Measurements from ENCODE around the gene CCDC88C. TPM values are rescaled to one million over a fixed set of nuclear protein-coding genes. Genes with fewer than 3 reads are reported as not detected.
A peak's percentile ranks its signal among the peaks of the same experiment; 100 is the strongest.

CCDC88C gene
- total RNA-seq, 2 experiments from 2014 or later, result 83.6 to 87.8 TPM

DNA sequence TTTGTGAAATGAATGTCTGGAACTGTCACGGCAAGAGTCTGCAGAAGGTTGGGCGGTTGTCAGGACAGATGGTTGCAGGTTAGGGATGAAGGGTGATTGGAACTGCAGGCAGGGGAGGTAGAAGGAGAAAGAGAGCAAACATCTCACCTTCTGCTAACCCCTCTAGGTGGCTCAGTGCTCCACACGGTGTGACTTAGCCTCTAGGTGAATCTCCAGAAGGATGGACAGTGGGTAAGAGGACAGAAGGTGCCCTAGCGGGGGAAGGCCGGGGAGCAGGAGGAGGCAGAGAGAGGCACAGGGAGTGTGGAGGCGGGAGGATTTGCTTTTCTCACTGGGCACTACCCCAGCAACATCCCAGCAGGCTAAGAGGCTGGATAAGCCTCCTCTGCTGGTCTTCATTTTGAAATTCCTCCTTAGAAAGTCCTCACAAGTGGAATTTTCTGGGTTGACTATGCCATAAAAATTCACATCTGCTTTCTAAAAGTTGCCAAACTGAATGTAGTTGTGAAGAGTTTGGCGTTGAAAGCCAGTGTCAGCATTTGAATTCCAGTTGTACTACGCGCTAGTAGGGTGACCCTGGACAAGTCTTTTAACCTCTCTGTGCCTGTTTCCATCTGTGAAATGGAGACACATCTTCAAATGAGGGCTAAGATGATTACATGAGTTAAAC lies 162.5 kb downstream of the CCDC88C start:
- Mint-ChIP-seq H3K27ac (peak overlapping the region; percentile 58), H3K27me3 (peaks cover 1% of the 10 kb centered on the region), H3K4me3 (no peak overlapping the region), H3K36me3 (ENCODE audit: low read depth) (peaks cover 9% of the 10 kb centered on the region), H3K9me3 (no peaks in the 10 kb centered on the region), H3K4me1 (ENCODE audit: low read depth) (peaks cover 62% of the 10 kb centered on the region)
- ATAC-seq, result no peak
- no peak for DNase-seq
- intact Hi-C loops (cut with micrococcal nuclease), result no loop called here
- ChIA-PET CTCF (interaction anchor here (1.2 to 4.1 kb wide), 3 partner anchors 9 to 78 kb away, joined by 3 to 21 read pairs (median 6); no protein-coding TSS in a partner anchor), POLR2A (interaction anchor here (1.0 to 10.7 kb wide), 4 partner anchors 9 to 77 kb away, joined by 3 to 103 read pairs (median 8); partner anchors contain the start of gene GPR68)
- TF ChIP-seq, protein P1, sequence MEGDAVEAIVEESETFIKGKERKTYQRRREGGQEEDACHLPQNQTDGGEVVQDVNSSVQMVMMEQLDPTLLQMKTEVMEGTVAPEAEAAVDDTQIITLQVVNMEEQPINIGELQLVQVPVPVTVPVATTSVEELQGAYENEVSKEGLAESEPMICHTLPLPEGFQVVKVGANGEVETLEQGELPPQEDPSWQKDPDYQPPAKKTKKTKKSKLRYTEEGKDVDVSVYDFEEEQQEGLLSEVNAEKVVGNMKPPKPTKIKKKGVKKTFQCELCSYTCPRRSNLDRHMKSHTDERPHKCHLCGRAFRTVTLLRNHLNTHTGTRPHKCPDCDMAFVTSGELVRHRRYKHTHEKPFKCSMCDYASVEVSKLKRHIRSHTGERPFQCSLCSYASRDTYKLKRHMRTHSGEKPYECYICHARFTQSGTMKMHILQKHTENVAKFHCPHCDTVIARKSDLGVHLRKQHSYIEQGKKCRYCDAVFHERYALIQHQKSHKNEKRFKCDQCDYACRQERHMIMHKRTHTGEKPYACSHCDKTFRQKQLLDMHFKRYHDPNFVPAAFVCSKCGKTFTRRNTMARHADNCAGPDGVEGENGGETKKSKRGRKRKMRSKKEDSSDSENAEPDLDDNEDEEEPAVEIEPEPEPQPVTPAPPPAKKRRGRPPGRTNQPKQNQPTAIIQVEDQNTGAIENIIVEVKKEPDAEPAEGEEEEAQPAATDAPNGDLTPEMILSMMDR (IDR thresholded peaks at IDR 0.05), result no peak

DNA sequence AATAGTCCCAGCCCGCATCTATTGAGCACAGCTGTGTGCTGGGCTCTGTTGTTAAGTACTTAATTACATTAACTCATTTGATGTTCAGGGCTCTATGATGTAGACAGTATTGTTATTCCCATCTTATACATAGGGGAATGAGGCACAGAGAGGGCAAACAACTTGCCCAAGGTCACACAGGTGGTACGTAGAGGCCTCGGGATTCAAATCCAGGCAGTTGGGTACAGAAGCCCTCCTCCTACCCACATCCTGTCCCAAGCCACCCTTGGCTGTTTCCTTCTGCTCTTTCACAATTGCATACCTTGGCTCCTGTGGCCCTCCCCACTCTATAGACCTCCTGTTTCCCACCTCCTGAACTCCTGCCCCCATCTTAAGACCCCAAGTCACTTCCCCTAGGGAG lies 163.2 kb downstream of the CCDC88C start:
- H3K27me3 Mint-ChIP-seq, result peaks cover 1% of the 10 kb centered on the region
- TF ChIP-seq, protein P1 (IDR thresholded peaks at IDR 0.05), result no peak
- intact Hi-C loops (cut with micrococcal nuclease), result no loop called here
- CTCF ChIA-PET, result interaction anchor here (2.3 kb wide), 1 partner anchor 10 kb away, joined by 6 read pairs; no protein-coding TSS in a partner anchor
- POLR2A ChIA-PET, result interaction anchor here (1.3 to 10.7 kb wide), 2 partner anchors 10 to 26 kb away, joined by 4 to 103 read pairs; partner anchors contain the start of gene GPR68
- ATAC-seq (peak; percentile 31), DNase-seq (peak; percentile 60)
- peaks cover 15% of the 10 kb centered on the region for H3K36me3 Mint-ChIP-seq (ENCODE audit: low read depth)
- H3K9me3 Mint-ChIP-seq, result no peaks in the 10 kb centered on the region
- H3K4me1 Mint-ChIP-seq (ENCODE audit: low read depth), result peaks cover 64% of the 10 kb centered on the region
- H3K4me3 Mint-ChIP-seq, result peak overlapping the region; percentile 41
- H3K27ac Mint-ChIP-seq, result peak overlapping the region; percentile 58

- no peak for ATAC-seq
- intact Hi-C loops (cut with micrococcal nuclease), result no loop called here
- no peak for DNase-seq
Measured at GRCh38 chr14:91253795-91254323, 163.8 kb downstream of the CCDC88C start.

GRCh38 chr14:91252871-91253794 lies 164.5 kb downstream of the CCDC88C start:
- peaks cover 74% of the 10 kb centered on the region for H3K4me1 Mint-ChIP-seq (ENCODE audit: low read depth)
- ATAC-seq, result peak; percentile 21
- peak overlapping the region; percentile 59 for H3K27ac Mint-ChIP-seq
- peaks cover 1% of the 10 kb centered on the region for H3K27me3 Mint-ChIP-seq
- peak; percentile 48 for DNase-seq
- CTCF ChIA-PET, result interaction anchor here (0.6 to 4.9 kb wide), 3 partner anchors 26 to 76 kb away, joined by 3 to 32 read pairs (median 3); no protein-coding TSS in a partner anchor
- H3K9me3 Mint-ChIP-seq, result no peaks in the 10 kb centered on the region
- intact Hi-C loops (cut with micrococcal nuclease), result no loop called here
- POLR2A ChIA-PET, result interaction anchor here (0.7 to 10.7 kb wide), 7 partner anchors 8 to 161 kb away, joined by 3 to 103 read pairs (median 6); partner anchors contain the start of gene GPR68
- peak overlapping the region; percentile 49 for H3K4me3 Mint-ChIP-seq
- H3K36me3 Mint-ChIP-seq (ENCODE audit: low read depth), result peaks cover 21% of the 10 kb centered on the region
- TF ChIP-seq, protein P1 (IDR thresholded peaks at IDR 0.05), result no peak

More at GRCh38 chr14:91253795-91254323, 163.8 kb downstream of the CCDC88C start:
- peaks cover 17% of the 10 kb centered on the region for H3K36me3 Mint-ChIP-seq (ENCODE audit: low read depth)
- peaks cover 1% of the 10 kb centered on the region for H3K27me3 Mint-ChIP-seq
- peaks cover 67% of the 10 kb centered on the region for H3K4me1 Mint-ChIP-seq (ENCODE audit: low read depth)
- no peaks in the 10 kb centered on the region for H3K9me3 Mint-ChIP-seq
- TF ChIP-seq, protein P1 (IDR thresholded peaks at IDR 0.05), result no peak
- POLR2A ChIA-PET, result interaction anchor here (1.3 to 10.7 kb wide), 2 partner anchors 9 to 25 kb away, joined by 4 to 103 read pairs; partner anchors contain the start of gene GPR68
- H3K27ac Mint-ChIP-seq, result peak overlapping the region; percentile 58
- CTCF ChIA-PET, result no interaction called here
- peak overlapping the region; percentile 41 for H3K4me3 Mint-ChIP-seq

Data from activated CD8-positive, alpha-beta T cell treated with anti-CD3 and anti-CD28 coated beads for 36 hours (primary cell).